Muscle of arm (tissue), 12 donors: ENCODE data around the gene MPP2. TPM values are rescaled to one million over a fixed set of nuclear protein-coding genes. Genes with fewer than 3 reads are reported as not detected.
A peak's percentile ranks its signal among the peaks of the same experiment; 100 is the strongest.
"Not testable (repeated sequence)": the region's sequence is repeated elsewhere in the genome, so short reads cannot be mapped to it uniquely, and the experiment has no call there.

Source experiments
- DNase-seq: peaks from one replicate; pipeline ENCODE4 v3.0.0-alpha.2; 2013
- polyA plus RNA-seq, 12 donors: library from polyadenylated mRNA; unstranded; fragments of 120-200 nt; gene quantifications; one replicate each; pipeline ENCODE4 v1.2.1, GENCODE V29; 2013; ENCODE audit not compliant: insufficient read length in 12 of 12

MPP2 gene
- polyA plus RNA-seq, 12 donors: 1.8 to 5.1 (median 3.3) TPM; not detected in 1

DNA sequence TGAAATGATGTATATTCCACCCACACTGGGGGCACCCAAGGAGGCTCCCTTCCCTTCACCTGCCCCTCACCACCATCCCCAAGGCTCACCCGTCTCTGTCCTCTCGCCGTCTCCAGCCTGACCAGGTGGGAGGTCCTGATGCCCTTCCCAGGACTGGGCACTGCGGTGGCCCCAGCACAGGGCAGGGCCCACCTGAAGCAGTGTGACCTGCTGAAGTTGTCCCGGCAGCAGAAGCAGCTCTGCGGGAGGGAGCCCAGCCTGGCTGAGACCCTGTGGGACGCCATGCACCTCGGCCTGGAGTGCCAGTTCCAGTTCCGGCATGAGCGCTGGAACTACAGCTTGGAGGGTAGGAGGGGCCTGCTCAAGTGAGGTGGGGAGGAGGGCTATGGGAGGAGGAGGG is 25.0 kb upstream of the MPP2 start:
- DNase-seq: no peak

DNA sequence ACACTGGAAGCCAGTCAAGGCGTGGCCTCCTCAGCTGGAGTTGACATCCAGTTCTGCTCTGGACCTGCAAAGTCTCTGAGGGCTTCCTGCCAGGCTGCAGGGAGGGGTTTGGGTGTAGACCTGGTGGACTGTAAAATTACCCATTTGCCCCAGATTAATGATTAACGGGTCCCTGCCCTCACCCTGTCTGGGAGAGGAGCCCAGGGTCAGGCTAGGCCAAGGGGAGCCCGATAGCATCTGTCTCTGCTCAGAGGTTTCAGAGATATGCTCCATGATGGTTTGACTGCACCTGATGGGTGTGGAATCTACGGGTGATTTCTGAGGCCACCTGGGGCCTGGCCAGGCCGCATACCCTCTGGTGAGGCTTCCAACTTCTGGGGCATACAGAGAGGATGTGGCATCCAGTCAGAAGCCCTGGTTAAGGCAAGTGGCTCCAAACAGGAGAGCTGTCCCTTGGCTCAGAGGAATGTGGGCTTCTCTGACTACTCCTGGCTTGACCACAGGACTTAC is 23.8 kb upstream of the MPP2 start:
- no peak for DNase-seq

DNA sequence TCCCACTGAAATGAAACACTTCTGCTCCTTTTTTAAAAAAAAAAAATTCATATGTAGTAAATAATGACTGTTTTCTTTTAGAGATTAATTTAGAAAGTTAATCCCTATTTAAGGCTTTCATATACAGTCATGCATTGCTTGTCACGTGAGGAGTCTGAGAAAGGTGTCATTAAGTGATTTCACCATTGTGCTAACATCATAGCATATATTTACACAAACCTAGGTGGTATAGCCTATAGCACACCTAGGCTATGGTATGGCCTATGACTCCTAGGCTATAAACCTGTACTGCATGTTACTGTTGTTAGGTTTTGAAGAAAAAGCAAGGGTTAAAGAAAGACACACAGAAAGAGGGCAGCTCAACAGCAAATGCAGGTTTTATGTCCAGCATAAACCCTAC is 21.3 kb upstream of the MPP2 start:
- DNase-seq: no peak

DNA sequence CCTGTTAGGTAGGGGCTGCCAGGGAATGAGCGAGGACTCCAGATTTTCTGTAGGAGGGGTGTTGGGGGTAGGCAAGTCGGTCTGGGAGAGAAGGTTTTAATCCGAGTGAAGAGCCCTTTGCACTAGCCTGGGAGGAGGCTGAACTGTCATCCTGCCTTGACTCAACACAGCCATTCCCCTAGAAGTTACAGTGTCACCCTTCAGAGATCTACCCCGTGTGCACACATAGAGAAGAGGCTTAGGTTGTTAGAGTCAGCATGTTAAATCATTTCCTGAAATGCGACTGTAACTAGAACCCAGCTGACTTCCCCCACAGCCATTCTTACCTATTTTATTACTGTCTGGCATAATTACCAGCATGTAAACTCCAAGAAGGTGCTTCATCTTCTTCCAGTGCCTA is 20.6 kb upstream of the MPP2 start:
- not testable (repeated sequence) for DNase-seq

DNA sequence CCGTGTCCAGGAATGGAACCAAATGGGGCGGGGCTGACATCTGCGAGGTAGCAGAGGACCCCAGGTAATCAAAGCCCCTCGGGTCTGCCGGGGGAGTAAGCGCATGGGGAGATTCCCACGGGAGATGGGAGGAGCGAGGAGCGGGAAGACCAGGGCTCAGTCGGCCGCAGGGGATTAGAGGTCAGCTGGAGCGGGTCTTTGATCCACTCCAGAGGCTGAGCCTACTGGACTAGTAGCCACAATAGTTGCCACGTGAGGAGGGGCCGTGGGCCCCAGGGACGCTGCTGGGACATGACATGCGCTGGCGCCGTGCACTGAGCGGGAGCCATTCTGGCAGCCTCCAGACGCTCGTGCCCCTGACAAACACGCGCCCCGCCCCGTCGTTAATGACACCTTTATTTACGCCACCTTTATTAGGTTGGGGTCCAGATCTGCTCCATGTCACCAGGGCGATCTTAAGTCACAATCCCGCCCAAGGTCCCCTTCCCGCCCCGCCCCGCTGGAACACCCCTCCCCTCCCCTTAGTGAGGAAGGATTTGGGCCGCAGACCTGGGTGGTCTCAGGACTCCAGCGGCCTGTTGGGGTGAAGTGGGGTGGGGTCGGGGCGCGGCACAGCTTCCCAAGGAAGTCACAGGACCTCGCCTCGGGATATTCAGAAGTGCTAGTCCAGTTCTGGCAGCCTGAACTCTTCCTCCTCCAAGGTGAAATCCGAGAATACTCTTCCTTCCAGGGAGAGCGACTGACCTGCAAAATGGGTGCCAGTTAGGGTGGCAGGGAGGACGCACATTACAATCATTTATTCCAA is 19.9 kb upstream of the MPP2 start:
- no peak for DNase-seq

DNA sequence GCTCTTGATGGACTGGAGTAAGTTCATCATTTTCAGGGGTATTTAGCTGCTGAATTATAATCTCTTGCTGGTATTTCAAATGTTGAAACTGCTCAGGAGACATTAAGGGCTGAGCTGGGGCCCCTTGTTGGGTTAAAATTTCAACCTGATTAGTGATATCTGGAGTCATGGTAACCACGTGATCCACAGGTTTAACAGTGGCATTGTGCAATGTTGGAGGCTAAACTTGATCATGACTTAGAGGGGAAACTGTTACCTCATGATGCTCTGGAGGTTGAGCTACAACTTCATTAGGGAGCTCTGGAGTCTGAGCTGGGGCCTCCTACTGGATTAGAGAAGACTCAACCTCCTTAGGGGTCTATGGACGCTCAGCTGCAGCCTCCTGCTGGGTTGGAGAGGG is 17.2 kb upstream of the MPP2 start:
- no peak for DNase-seq

DNA sequence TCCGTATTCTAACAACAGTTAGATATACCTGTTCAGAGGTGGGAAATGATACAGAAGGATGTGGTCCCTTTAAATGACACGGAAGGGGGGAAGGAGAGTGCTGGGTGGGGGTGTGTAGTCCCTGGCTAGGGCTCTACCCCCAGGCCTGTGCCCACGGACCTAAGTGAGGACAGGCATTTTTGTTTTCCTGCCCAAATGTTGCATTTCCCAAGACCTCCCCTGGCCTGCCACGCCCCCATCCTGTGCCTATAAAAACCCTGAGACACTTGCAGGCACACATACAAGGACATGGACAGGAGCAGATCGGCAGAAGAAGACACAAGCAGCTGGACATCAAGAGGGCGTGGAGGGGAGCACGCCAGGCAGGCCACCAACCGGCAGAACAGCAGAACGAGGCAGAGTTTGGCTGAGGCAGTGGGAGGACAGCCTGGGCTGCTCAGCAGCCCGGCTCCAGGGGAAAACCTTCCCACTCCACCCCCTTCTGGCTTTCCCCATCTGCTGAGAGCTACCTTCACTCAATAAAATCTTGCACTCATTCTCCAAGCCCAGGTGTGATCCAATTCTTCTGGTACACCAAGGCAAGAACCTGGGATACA is 13.3 kb upstream of the MPP2 start:
- no peak for DNase-seq

DNA sequence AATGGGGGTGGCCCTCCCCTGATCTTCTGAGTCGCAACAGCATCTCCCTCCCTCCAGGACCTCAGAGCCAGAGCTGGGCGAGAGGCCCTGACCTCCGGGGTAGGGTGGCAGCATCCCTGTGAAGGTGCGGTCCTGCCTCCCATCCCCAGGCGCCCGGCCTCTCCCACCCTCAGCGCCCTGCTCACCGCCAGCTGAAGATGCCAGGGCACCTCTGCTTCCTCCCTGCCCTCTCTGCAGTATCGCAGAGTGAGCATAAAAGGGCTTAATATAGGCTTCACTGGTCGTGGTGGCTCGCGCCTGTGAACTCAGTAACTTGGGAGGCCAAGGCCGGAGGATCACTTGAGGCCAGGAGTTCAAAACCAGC is 10.7 kb upstream of the MPP2 start:
- no peak for DNase-seq

DNA sequence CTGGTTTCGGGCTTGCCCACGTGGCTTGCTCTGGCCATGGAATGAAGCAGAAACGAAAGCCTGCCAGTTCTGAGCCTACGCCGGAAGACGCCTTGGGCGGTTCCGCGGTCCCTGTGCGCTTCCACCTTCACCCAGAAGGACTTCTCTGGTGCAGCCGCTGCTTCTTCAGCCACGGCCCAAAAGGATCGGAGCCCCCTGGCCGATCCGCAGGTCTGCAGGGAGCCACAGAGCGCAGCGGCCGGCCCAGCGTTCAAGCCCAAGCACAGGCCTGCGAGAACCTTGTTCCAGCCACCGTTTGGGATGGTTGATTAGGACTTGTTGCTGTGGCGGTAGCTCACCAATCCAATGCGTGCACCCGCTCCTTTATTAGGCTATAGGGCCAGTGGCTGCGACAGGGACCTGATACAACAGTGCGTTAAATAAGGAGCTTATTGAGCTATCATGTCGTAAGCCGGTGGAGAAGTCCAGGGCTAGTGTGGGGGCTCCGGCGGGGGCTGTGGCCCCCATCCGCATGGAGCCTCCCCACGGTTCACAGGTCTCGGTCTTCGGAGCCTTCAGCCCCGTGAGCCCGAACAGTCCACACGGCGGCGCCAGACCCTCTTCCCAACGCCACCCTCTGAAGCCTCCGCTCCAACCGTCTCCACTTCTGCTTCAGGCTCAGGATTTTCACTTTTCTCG is 10.2 kb upstream of the MPP2 start:
- no peak for DNase-seq

DNA sequence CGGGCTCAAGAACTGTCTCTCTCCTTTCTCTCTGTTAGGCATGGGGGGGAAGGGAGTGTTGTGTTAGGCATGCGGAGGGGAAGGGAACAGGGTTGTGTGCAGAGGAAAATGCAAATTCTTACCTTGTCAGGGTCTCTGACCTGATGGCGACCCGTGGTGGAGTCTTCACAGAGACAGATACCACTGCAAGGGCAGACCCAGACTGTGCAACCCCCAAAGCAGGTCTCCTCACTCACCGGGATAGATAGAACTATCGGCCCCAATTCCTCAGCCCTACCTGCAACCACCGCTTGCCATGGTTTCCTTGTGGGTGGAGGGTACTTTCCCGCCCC is 9.6 kb upstream of the MPP2 start:
- no peak for DNase-seq

DNA sequence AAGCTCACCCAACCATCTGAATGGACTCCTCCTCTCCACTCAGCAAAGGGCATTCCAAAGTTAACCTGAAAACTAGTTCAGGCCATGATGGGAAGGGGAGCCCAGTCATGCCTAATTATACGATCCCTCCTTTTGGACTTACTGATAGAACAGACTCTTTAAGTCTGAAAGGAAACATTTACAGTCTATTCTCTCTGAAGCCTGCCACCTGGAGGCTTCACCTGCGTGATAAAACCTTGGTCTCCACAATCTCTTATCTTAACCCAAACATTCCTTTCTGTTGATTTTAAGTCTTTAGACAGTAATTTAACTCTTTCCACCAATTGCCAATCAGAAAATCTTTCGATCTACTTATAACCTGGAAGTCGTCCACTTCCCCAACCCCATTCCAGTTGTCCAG is 9.0 kb upstream of the MPP2 start:
- no peak for DNase-seq

DNA sequence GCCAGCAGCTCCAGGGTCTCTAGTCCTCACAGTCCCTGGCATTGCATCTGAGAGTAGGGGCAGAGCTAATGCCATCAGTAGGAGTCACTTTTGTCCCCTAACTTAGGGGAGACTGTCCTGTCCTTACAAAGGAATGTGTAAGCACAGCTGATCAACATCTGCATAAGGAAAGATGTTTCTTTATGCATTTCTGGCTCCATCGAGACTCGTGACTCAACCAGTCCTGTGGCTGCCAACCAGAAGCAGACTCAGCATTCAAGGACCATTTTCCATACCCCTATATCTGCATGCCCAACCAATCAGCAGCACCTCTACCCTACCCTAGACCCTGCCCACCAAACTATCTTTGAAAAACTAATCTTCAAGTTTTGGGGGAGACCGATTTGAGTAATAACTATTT is 8.2 kb upstream of the MPP2 start:
- DNase-seq: no peak

DNA sequence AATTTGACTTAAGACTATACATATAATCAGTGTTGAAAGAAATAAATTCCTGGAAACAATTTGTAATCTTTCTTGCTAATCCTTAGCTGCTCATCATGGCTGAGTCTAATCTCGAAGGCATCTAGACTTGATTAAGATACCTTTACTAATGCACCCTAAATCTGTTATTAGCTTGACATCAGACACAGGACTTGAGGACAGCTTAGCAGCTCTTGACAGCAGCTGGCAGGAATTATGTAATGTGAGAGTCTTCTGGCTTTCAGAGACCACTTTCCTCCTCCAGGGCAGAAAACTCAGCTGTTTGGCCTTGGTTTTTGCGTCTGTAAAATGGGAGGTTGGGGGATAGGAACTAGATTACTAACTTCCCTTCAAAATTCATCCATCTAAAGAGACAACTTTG is 7.1 kb upstream of the MPP2 start:
- DNase-seq: no peak

DNA sequence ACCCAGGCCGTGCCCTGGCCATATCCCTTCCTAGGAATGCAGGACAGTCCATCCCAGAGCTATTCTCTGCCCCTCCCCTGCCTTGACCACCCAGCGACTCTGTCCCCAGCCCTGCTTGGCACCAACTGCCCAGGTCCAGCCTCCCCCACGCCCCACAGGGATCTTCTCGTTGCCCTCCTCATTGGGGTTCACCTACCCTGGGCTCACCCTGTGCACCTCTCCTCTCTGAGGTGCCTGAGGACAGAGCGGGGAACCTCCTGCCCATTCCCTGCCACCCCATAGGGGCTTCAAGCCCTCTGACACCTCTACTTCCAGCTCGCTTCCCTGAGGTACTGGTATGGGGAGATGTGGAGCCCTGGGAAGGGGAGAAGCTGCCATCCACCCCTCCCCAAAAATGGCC is 6.2 kb upstream of the MPP2 start:
- no peak for DNase-seq

DNA sequence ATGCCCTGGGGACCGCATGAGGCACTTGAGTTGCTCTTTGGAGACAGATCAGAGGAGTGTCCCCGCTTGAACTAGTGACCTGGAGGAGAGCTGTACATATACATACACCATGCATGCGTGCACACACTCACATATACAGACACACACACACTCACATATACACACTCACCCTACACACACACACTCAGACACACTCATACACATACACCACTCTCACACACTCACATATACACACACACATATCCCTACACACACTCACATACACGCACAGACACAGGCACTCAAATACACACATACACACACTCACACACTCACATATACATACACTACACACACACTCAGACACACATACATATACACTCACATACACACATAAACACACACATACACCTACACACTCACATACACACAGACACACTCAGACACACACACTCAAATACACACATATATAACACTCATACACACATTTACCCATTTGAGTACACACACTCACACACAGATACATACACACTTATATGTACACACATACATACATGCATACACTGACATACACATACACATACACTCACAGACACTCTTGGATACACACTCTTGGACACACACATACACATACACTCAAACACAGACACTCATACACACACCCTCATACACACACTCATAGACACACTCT is 5.4 kb upstream of the MPP2 start:
- no peak for DNase-seq

DNA sequence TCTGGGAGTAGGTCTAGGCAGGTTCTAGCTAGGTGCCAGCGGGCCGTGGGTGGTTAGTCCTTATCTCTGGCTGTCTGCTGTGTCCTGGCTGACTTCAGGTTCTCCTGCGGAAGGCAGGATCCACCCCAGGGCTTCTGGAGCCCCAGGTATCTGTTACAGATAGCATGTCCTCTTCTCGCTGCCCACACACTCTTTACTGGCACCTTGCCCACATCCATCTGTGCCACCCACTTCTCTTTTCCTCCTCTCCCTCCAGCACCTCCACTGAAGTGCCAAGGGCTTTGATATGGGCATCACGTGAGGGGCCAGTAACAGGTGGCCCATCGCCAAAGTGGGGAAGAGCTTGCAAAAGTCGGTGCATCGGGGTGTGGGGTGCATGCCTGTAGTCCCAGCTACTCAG is 4.6 kb upstream of the MPP2 start:
- no peak for DNase-seq

DNA sequence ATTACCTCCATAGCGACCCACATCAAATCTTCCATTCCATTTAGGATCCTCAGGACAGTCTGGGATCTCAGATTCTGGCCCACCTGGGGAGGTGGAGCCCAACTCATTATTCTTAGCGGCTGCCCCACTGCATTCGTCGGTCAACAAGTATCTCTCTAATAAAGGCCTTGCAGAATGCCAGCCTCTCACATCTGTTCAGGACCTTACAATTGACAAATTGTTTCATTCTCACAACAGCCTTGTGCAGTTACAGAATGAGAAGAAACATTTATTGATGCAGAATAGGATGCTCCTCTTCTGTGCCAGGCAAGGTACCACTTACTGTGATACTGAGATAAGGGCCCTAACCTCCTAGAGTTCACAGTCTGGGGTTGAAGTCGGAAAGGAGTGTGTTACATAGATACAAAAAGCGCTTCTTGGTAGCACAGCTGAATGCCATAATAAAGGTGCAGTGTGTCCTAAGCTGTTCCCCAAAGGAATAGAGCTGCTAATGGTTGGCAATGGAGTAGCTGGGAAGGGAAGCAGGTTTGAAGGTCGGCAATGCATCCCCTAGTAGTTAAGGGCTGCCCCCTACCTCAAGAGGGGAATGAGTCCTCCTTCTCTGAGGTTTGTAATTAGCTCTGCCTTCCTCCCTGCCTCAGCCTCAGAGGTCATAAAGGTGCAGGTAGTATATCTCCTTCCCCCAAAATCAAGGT is 2.3 kb upstream of the MPP2 start:
- DNase-seq: no peak

DNA sequence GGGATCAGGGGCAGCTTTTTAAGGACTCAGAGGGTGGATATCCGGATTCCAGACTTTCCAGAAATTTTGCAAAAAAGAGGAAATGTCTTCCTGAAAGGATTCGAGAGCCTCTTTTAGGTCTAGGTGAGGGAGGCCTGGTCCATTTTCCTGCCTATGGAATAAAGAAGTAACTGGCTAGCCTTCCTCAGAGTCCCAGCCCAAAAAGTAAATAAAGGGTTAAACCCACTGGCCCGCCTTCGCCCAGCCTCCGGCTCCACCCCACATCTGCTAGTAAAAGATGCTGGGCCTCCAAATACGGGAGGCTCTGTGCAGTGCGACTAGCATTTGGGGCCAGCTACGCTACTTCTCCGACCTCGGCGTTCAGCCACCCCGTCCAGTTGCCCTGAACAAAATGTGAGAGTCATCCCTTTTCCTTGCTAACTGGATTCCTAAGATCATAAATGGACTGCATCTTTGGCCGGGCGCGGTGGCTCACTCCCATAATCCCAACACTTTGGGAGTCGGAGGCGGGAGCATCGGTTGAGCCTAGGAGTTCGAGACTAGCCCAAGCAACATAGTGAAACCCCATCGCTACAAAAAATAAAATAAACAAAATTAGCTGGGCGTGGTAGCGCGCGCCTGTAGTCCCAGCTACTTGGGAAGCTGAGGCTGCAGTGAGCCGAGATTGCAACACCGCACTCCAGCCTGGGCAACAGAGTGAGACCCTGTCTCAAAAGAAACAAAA is 824 bp upstream of the MPP2 start:
- peak; percentile 87 for DNase-seq

DNA sequence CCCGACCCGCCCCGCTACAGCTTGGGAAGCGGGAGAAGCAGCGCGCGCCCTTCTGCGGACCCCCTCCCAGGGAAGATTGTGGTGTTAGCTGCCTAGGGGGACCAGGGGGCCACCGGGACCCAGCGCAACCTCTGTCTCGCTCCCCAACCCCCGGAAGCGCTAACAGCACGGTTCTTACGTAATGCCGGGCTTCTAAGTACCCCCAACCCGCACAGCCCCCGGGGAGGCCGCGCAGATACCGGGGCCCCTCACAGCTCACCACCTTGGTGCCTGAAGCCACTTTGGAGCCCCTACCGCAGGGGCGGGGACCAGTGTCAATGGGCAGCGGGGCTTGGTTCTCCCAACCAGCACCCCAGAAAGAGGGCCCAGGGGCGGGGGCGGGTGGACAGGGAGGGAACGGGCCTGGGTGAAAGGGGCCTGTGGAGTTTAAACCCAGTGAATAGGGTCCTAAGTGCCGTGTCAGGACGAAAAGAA is 348 bp downstream of the MPP2 start:
- no peak for DNase-seq

DNA sequence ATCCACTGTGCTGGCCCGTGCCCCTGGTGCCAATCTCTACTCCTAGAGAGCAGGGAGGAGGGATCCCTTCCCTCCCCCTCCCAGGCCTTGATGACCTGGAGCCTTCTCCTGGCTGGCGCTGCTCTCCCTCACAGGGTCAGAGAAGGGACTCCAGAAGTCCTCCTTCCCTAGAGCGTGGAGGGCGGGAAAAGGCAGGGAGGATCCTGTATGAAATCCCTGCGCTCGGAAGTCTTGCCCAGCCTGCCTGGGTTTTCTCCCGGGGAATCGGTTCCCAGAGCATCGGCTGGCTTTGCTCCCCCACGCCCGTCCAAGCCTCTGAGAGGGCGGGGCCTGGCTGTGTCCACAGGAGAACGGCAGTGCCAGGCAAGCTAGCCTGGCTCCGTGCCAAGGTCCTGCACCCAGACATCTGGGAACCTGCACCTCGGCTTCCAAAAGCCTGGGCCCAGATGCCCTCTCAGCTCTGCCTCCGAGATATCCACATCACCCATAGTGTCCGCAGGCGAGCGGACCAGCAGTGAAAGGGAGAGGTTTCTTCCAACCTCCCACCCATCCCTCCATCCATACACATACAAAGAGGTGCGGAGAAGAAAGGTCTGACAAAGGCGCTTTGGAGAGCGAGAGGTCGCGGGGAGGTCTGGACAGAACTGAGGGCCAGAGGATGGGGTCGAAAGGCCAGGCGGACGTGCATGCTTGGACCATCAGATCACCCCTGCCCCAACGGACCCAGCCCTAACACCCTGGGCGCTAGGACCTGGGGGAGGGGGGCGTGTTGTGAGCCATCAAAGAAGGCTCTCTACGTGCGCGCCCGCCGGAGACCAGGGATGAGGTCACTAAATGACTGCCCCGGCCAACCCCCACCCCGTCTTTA is 1.1 kb downstream of the MPP2 start:
- DNase-seq: peak; percentile 84
